Natural killer cell (primary cell): ENCODE data around the gene NHEJ1. TPM values are rescaled to one million over a fixed set of nuclear protein-coding genes. Genes with fewer than 3 reads are reported as not detected.

Experiments
- ATAC-seq, 3 donors: fragments of 150-1000 bp in 2 of 3; fragments of 200-7000 bp in 1 of 3; cut with Tn5 transposase; 1 replicate in 1 of 3; 2 replicates in 2 of 3; pipeline ENCODE4 v1.10.0; 2021; ENCODE audit warnings: mild to moderate bottlenecking in 2 of 3, moderate library complexity in 2 of 3
- DNase-seq, 2 donors: peaks; one replicate each; pipeline versions ENCODE4 v3.0.0 to v3.0.0-alpha.2; 2013 to 2021; ENCODE audit warnings: mixed read lengths in 1 of 2
- H3K27ac ChIP-seq: one replicate; pipeline ENCODE4 v1.5.1; 2013; ENCODE audit warnings: mild to moderate bottlenecking, low read length
- H3K27me3 ChIP-seq: one replicate; pipeline ENCODE4 v1.6.1; 2013; ENCODE audit warnings: low read length; ENCODE audit not compliant: control insufficient read depth, insufficient read depth
- H3K36me3 ChIP-seq: one replicate; pipeline ENCODE4 v1.6.1; 2013; ENCODE audit warnings: low read length; ENCODE audit not compliant: control insufficient read depth, insufficient read depth
- H3K4me1 ChIP-seq: one replicate; pipeline ENCODE4 v1.6.1; 2013; ENCODE audit warnings: low read length; ENCODE audit not compliant: control insufficient read depth, insufficient read depth
- H3K4me3 ChIP-seq: one replicate; pipeline ENCODE4 v1.5.1; 2013; ENCODE audit warnings: low read length
- H3K9me3 ChIP-seq: one replicate; pipeline ENCODE4 v1.6.1; 2013; ENCODE audit warnings: low read length; ENCODE audit not compliant: control insufficient read depth, insufficient read depth
- H3K27ac Mint-ChIP-seq, 2 donors: one replicate each; pipeline ENCODE4 v1.8.0; 2022; ENCODE audit warnings: mild to moderate bottlenecking in 2 of 2, mixed read lengths in 2 of 2, moderate library complexity in 1 of 2
- H3K27me3 Mint-ChIP-seq, 2 donors: one replicate each; pipeline ENCODE4 v1.8.0; 2022; ENCODE audit warnings: low read depth in 2 of 2, mixed read lengths in 2 of 2
- H3K36me3 Mint-ChIP-seq: one replicate; pipeline ENCODE4 v1.8.0; 2022; ENCODE audit warnings: mixed read lengths
- H3K4me1 Mint-ChIP-seq, 2 donors: one replicate each; pipeline ENCODE4 v1.8.0; 2022; ENCODE audit warnings: mixed read lengths in 2 of 2
- H3K4me3 Mint-ChIP-seq: one replicate; pipeline ENCODE4 v1.8.0; 2022; ENCODE audit warnings: mild to moderate bottlenecking, moderate library complexity, mixed read lengths
- H3K9me3 Mint-ChIP-seq, 2 donors: one replicate each; pipeline ENCODE4 v1.8.0; 2022; ENCODE audit warnings: mixed read lengths in 2 of 2
- WGBS: methylation state at CpG from one replicate; pipeline ENCODE4 v1.1.7; 2013; ENCODE audit warnings: missing lambda C conversion rate; ENCODE audit not compliant: insufficient coverage; 5-methylcytosine and 5-hydroxymethylcytosine counted together
- intact Hi-C: fragments of 100-400 bp; cut with micrococcal nuclease; formaldehyde crosslinking; loops from one replicate; pipeline ENCODE4 v1.14.2; 2022
- total RNA-seq, 4 donors: library from RNA; stranded (reverse); fragments of 120-200 nt in 1 of 4; gene quantifications; one replicate each; pipeline versions ENCODE4 v1.2.3 to v1.2.4, GENCODE V29; 2013 to 2022
- TF ChIP-seq, protein P1 (sequence below): fragments of 200-600 bp; IDR thresholded peaks from one replicate; pipeline ENCODE4 v1.8.0; 2022; ENCODE audit warnings: antibody characterized with exemption

The NHEJ1 gene
- total RNA-seq, 3 donors from 2014 or later (not counting 1 experiment from before 2014, with no cell fraction given): 9.9 to 12.7 (median 11.0) TPM

DNA sequence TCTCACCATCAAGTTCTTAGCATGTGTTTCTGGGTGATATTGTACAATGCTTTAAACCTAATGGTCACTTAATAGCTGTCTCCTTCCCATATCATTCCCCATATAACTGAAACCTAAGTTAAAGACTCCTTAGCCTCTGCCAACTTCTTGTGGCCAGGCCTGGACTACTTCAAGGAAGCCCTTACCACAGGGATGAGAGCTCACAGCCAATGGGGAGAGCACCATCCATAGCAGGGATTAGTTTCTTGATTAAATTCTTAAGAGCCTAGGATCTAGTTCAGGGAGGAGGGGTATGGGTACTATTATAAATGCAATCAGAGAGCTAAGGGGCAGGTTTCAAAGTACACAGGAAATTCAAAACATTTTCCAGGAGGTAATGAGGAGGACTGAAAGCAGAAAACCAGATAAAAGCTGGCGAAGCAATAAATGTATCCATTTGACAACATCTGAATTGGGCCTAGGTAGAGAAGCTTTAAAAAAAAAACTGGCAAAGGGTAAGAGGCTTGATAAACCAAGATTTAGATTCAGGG lies 65.1 kb downstream of the NHEJ1 start:
- no peaks in the 10 kb centered on the region for H3K4me1 Mint-ChIP-seq
- ATAC-seq (no peak), DNase-seq (no peak)
- intact Hi-C loops: no loop called here
- no peaks in the 10 kb centered on the region for H3K27me3 Mint-ChIP-seq
- Histone ChIP-seq H3K4me1 (no peaks in the 10 kb centered on the region), H3K4me3 (no peak overlapping the region), H3K27me3 (no peaks in the 10 kb centered on the region), H3K27ac (no peak overlapping the region), H3K36me3 (no peaks in the 10 kb centered on the region), H3K9me3 (no peaks in the 10 kb centered on the region)
- 94% methylated on average over 1 of the region's 1 CpG for WGBS
- H3K4me3 Mint-ChIP-seq: no peak overlapping the region
- no peaks in the 10 kb centered on the region for H3K36me3 Mint-ChIP-seq
- TF ChIP-seq, protein P1, sequence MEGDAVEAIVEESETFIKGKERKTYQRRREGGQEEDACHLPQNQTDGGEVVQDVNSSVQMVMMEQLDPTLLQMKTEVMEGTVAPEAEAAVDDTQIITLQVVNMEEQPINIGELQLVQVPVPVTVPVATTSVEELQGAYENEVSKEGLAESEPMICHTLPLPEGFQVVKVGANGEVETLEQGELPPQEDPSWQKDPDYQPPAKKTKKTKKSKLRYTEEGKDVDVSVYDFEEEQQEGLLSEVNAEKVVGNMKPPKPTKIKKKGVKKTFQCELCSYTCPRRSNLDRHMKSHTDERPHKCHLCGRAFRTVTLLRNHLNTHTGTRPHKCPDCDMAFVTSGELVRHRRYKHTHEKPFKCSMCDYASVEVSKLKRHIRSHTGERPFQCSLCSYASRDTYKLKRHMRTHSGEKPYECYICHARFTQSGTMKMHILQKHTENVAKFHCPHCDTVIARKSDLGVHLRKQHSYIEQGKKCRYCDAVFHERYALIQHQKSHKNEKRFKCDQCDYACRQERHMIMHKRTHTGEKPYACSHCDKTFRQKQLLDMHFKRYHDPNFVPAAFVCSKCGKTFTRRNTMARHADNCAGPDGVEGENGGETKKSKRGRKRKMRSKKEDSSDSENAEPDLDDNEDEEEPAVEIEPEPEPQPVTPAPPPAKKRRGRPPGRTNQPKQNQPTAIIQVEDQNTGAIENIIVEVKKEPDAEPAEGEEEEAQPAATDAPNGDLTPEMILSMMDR: no peak
- H3K9me3 Mint-ChIP-seq: no peaks in the 10 kb centered on the region
- H3K27ac Mint-ChIP-seq: no peak overlapping the region

DNA sequence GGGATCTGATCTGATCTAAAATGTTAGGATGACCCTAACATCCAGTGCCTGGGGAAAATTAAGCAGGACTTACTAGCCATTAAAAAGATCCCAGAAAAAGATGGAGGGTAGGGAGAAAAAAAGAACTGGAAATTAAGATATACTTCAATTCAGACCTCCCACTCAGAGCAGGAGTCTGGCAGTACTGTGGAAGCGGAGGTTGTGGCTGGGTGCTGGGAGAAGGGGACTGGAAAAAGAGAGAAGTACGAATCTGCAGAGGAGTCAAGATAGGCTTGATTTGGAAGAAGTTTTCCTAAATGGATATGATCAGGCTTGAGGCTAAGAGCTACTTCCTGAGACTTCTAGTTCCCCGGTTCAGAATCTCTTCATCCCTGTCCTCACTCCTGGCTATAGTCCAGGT lies 66.4 kb downstream of the NHEJ1 start:
- DNase-seq (no peak), ATAC-seq (no peak)
- no peaks in the 10 kb centered on the region for H3K27me3 ChIP-seq
- no peaks in the 10 kb centered on the region for H3K4me1 ChIP-seq
- TF ChIP-seq, protein P1: no peak
- intact Hi-C loops: no loop called here
- H3K9me3 ChIP-seq: no peaks in the 10 kb centered on the region
- no peak overlapping the region for H3K27ac ChIP-seq
- WGBS: 86% methylated on average over 3 of the region's 3 CpGs
- Mint-ChIP-seq H3K36me3 (no peaks in the 10 kb centered on the region), H3K27ac (no peak overlapping the region), H3K27me3 (no peaks in the 10 kb centered on the region), H3K4me3 (no peak overlapping the region), H3K9me3 (no peaks in the 10 kb centered on the region), H3K4me1 (no peaks in the 10 kb centered on the region)
- H3K4me3 ChIP-seq: no peak overlapping the region
- no peaks in the 10 kb centered on the region for H3K36me3 ChIP-seq

DNA sequence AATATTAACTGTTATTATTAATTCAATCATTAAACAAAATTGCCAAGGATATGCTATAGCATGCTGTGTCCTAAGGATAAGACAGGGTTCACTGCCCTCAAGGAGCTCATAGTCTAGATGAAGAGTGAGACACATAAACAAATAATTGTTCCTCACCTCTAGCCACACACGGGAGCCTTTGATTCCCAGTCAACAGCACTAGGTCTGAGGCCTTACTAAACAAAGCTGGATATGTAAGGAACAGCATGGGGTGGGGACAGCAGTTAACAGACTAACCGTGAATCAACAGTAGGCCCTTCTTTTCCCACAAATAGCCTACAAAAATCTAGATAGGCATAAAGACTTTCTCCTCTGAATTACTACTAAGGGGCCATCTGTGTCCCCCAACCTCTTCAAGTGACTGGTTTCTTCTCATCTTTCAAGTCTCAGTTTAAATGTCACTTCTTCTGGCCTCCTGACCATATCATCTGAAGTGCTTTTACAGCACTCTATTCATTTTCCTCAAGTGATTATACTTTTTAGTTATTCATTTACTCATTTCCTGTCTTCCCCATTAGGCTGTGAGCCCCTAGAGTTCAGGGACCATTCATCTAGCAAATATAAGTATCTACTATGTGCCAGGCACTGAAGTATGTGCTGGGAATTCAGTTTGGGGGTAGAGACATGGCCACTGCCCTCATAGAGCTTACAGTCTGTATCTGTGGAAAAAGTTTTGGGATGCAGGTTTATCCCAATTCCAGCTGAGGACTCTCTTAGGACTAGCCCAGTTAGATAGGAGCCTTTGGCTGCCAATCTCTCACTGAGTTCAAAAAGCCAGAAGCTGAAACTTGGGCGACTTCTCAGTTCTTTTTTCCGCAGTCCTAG lies 69.9 kb downstream of the NHEJ1 start:
- H3K4me1 Mint-ChIP-seq: peaks cover 0 to 10% of the 10 kb centered on the region in 2 donors
- TF ChIP-seq, protein P1: no peak
- ATAC-seq (no peak), DNase-seq (no peak)
- Histone ChIP-seq H3K4me3 (no peak overlapping the region), H3K36me3 (no peaks in the 10 kb centered on the region), H3K27ac (no peak overlapping the region), H3K27me3 (no peaks in the 10 kb centered on the region), H3K9me3 (no peaks in the 10 kb centered on the region), H3K4me1 (no peaks in the 10 kb centered on the region)
- no peak overlapping the region for H3K4me3 Mint-ChIP-seq
- no peaks in the 10 kb centered on the region for H3K27me3 Mint-ChIP-seq
- no peaks in the 10 kb centered on the region for H3K9me3 Mint-ChIP-seq
- WGBS: 88% methylated on average over 4 of the region's 4 CpGs
- no peaks in the 10 kb centered on the region for H3K36me3 Mint-ChIP-seq
- no peak overlapping the region for H3K27ac Mint-ChIP-seq
- intact Hi-C loops: no loop called here
